ENCODE results near the gene NOP53.

DNA sequence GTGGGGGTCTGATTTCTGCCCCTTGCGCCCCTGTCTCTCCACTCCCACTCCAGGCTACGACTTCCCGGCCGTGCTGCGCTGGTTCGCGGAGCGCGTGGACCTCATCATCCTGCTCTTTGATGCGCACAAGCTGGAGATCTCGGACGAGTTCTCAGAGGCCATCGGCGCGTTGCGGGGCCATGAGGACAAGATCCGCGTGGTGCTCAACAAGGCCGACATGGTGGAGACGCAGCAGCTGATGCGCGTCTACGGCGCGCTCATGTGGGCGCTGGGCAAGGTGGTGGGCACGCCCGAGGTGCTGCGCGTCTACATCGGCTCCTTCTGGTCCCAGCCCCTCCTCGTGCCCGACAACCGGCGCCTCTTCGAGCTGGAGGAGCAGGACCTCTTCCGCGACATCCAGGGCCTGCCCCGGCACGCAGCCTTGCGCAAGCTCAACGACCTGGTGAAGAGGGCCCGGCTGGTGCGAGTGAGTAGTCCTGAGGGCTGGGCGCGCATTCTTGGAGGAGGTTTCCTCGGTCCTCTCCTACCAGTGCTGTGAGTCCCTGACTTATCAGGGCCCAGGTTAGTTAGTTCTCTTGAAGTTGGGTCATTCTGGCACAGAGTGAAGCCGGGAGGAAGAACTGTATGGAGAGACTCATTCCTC lies 19.5 kb upstream of the NOP53 start:
- TF ChIP-seq, protein P1, sequence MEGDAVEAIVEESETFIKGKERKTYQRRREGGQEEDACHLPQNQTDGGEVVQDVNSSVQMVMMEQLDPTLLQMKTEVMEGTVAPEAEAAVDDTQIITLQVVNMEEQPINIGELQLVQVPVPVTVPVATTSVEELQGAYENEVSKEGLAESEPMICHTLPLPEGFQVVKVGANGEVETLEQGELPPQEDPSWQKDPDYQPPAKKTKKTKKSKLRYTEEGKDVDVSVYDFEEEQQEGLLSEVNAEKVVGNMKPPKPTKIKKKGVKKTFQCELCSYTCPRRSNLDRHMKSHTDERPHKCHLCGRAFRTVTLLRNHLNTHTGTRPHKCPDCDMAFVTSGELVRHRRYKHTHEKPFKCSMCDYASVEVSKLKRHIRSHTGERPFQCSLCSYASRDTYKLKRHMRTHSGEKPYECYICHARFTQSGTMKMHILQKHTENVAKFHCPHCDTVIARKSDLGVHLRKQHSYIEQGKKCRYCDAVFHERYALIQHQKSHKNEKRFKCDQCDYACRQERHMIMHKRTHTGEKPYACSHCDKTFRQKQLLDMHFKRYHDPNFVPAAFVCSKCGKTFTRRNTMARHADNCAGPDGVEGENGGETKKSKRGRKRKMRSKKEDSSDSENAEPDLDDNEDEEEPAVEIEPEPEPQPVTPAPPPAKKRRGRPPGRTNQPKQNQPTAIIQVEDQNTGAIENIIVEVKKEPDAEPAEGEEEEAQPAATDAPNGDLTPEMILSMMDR (IDR thresholded peaks at IDR 0.05): no peak
- TF ChIP-seq POLR2AphosphoS5 (IDR thresholded peaks at IDR 0.05): peak in 1 of 3 donors; percentile 63
- TF ChIP-seq POLR2A (IDR thresholded peaks at IDR 0.05): no peak
